ENCODE results near the gene DPP6.

DPP6 gene

DNA sequence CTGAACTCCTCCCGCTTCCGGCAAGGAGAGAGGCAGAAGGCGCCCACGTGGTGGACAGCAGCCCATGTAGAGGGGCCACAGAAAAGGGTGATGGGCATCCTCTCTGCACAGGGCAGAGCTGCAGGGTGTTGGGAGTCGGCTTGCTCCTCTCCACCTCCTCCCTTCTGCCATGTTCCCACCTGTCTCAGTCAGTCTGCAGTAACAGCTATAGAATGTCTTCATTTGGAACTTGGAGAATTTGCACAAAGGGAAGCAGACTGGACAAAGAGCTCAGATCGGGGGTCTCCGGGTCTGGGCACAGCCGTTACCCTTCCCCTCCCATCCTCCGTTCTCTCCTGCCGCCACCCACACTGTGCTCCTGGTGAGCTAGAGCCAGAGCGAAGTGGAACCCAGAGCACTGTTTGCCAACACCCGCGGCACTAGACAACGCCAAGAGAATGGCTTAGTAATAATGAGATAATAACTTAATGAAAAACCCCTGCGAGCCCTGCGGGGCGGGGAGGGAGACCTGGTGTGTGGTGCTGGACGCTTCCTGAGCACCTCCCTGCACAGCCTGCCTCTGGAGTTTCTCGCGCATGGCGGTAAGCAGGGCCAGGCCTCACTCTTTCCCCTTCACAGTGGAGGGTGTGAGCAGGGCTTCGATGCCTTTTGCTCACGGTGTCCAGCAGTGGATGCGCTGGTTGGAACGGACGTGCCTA is 696.0 kb downstream of the DPP6 start:
- TF ChIP-seq, protein P1, sequence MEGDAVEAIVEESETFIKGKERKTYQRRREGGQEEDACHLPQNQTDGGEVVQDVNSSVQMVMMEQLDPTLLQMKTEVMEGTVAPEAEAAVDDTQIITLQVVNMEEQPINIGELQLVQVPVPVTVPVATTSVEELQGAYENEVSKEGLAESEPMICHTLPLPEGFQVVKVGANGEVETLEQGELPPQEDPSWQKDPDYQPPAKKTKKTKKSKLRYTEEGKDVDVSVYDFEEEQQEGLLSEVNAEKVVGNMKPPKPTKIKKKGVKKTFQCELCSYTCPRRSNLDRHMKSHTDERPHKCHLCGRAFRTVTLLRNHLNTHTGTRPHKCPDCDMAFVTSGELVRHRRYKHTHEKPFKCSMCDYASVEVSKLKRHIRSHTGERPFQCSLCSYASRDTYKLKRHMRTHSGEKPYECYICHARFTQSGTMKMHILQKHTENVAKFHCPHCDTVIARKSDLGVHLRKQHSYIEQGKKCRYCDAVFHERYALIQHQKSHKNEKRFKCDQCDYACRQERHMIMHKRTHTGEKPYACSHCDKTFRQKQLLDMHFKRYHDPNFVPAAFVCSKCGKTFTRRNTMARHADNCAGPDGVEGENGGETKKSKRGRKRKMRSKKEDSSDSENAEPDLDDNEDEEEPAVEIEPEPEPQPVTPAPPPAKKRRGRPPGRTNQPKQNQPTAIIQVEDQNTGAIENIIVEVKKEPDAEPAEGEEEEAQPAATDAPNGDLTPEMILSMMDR (IDR thresholded peaks at IDR 0.05; ENCODE audit: low read depth, low read length, missing control alignments) = no peak
- H3K4me3 ChIP-seq (replicated peaks; ENCODE audit: low read depth, low read length) = no peak overlapping the region
- no peak for DNase-seq (ENCODE audit: extremely low read depth, low read depth)

DNA sequence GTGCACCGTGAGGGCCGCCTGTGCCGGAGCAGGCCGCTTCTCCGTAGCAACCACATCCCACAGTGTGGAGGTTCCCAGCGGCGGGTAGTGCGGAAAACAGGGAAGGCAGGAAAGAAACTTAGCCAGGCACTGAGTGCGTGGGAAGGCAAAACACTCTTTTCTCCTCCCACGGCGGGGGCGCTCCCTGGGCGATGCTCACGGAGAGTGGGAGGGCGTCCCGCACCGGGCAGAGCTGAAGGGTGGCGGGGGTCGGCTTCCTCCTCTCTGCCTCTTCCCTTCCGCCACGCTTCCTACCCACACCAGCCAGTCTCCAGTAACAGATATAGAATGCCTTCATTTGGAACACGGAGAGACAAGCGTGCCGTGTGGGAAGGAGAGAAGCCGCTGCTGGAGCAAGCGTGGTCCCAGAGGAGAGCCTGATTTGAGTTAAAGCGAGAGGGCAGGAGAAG is 698.2 kb downstream of the DPP6 start:
- no peak overlapping the region for H3K4me3 ChIP-seq (replicated peaks; ENCODE audit: low read depth, low read length)
- TF ChIP-seq, protein P1 (IDR thresholded peaks at IDR 0.05; ENCODE audit: low read depth, low read length, missing control alignments) = no peak
- DNase-seq (ENCODE audit: extremely low read depth, low read depth) = no peak

DNA sequence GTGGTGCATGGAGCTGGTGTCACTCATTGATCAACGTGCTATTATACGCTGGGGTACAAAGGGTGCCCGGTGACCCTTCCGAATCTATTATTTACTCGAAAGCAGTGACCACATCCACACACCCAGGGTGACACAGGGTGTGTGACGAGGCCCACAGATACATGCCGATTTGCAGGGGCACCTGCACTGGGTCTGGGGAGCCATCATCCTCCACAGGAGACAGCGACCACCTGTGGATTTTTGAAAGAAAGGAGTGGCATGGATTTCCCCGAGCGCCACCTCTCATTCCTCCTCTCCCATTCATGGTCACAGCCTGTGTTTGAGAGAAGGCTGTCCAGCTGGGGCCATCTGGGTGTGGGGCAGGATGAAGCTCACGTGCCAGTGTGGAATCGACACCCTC is 701.0 kb downstream of the DPP6 start:
- H3K4me3 ChIP-seq (replicated peaks; ENCODE audit: low read depth, low read length) = no peak overlapping the region
- no peak for DNase-seq (ENCODE audit: extremely low read depth, low read depth)
- TF ChIP-seq, protein P1 (IDR thresholded peaks at IDR 0.05; ENCODE audit: low read depth, low read length, missing control alignments) = no peak

DNA sequence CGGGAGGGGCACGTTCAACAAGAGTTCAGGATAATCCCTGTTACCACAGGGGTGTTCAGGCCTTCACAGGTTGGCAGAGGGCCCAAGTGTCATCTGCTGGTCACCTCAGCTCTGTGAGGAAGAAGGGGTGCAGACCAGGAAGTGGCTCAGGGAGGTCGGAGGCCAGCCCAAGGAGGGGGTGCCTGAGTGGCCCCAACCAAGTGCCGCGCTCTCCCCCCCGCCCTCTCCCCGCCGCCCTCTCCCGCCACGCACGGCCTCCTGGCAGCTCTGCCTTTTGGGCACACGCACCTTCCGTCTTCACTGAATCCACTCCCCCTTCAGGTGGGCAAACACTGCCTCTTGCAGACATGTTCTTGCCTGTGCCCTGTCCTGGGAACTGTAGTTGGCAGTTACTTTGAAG is 705.6 kb downstream of the DPP6 start:
- no peak for DNase-seq (ENCODE audit: extremely low read depth, low read depth)
- H3K4me3 ChIP-seq (replicated peaks; ENCODE audit: low read depth, low read length) = no peak overlapping the region
- TF ChIP-seq, protein P1 (IDR thresholded peaks at IDR 0.05; ENCODE audit: low read depth, low read length, missing control alignments) = no peak

DNA sequence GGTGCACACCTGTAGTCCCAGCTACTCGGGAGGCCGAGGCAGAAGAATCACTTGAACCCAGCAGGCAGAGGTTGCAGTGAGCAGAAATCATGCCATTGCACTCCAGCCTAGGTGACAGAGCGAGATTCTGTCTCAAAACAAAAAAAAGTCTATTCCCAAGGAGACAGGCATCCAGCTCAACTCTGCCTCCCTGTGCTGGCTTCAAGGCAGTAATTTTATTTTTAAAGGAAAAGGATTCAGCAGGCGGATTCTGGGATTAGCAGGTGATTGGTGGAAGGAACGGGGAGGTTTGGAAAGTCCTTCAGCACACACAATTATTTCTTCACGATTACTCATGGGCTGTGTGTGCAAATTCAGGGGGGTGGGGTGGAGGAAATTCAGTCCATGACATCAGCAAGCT is 707.8 kb downstream of the DPP6 start:
- TF ChIP-seq, protein P1 (IDR thresholded peaks at IDR 0.05; ENCODE audit: low read depth, low read length, missing control alignments) = no peak
- H3K4me3 ChIP-seq (replicated peaks; ENCODE audit: low read depth, low read length) = no peak overlapping the region
- DNase-seq (ENCODE audit: extremely low read depth, low read depth) = no peak

DNA sequence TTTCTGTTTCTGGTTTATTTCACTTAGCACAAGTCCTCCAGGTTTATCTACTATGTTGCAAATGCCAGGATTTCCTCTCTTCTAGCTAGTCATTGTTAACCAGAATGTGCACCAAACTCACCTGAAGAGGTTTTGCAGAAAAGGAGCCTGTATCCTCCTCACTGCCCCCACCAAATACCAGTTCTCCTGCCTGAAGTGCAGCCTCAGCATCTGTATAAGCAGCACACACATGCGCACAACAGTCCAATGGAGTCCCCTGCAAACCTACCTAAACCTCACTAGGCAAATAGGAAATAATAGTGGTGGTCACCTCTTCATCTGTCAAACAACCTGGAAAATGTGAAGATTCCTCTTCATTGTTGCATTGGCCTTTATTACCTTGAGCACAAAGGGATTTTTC is 712.9 kb downstream of the DPP6 start:
- H3K4me3 ChIP-seq (replicated peaks; ENCODE audit: low read depth, low read length) = no peak overlapping the region
- DNase-seq (ENCODE audit: extremely low read depth, low read depth) = no peak
- TF ChIP-seq, protein P1 (IDR thresholded peaks at IDR 0.05; ENCODE audit: low read depth, low read length, missing control alignments) = no peak

DNA sequence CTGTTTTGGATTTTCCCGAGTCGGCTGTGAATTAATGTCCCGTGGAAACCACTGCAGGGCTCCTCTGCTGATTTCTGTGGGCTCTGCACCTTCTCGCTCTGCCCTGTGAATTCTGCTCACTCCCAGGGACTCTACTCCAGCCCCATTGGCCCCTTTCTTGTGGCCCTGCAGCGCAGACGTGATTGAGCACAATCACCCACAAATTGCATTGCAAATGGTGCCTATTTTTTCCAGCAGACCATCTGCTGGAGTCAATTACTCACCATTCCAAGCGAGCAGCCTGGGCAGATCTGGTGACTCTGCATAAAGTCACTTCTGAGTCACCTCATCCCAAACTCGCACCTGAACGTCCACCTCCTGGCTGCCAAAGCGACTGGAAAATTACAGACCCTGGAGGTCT is 714.9 kb downstream of the DPP6 start:
- H3K4me3 ChIP-seq (replicated peaks; ENCODE audit: low read depth, low read length) = no peak overlapping the region
- TF ChIP-seq, protein P1 (IDR thresholded peaks at IDR 0.05; ENCODE audit: low read depth, low read length, missing control alignments) = no peak
- DNase-seq (ENCODE audit: extremely low read depth, low read depth) = no peak
